ENCODE results near the gene PRIM2.
"Not testable (repeated sequence)": the region's sequence is repeated elsewhere in the genome, so short reads cannot be mapped to it uniquely, and the experiment has no call there.

The PRIM2 gene
- long read RNA-seq, transcript PRIM2-207 (14 exons, 2,308 nt), result major isoform, 255 of 289 reads
- long read RNA-seq, partial matches to known transcripts, result 12 of 289 reads
- long read RNA-seq, other reads (novel, unspliced or antisense), result 21 of 289 reads

GRCh38 chr6:57317060-57317943, at the start of gene PRIM2:
PRIM2 (plus strand) TSS chr6:57317630; CDS start chr6:57318446, 816 bp downstream.
- peak; percentile 73 to 91 for DNase-seq (ENCODE audit: low read depth in 1 of 2, low spot score in 1 of 2)
- no peaks in the 10 kb centered on the region for H3K27me3 ChIP-seq (ENCODE audit: insufficient read depth, poor library complexity, severe bottlenecking)
- TF ChIP-seq SPI1 (IDR thresholded peaks at IDR 0.05; ENCODE audit: borderline replicate concordance, low read depth), result peak; percentile 93
- no peak for TF ChIP-seq CTCF (IDR thresholded peaks at IDR 0.05; ENCODE audit: insufficient read depth, low read length)
- TF ChIP-seq POLR2AphosphoS5 (IDR thresholded peaks at IDR 0.05; ENCODE audit: low read depth), result peak; percentile 68
- TF ChIP-seq GABPA (IDR thresholded peaks at IDR 0.05; ENCODE audit: low read depth), result peak; percentile 87
- TF ChIP-seq REST (IDR thresholded peaks at IDR 0.05; ENCODE audit: insufficient replicate concordance, low read depth), result peak; percentile 74
- peak within 1 kb of the TSS; percentile 81 for H3K4me3 ChIP-seq (replicated peaks; ENCODE audit: insufficient read depth, low read length)
- peak within 1 kb of the TSS; percentile 74 for H3K27ac ChIP-seq (replicated peaks)

GRCh38 chr6:57268294-57268640, 49.2 kb upstream of the PRIM2 start:
- Histone ChIP-seq H3K27ac (replicated peaks) (no peak overlapping the region), H3K27me3 (ENCODE audit: insufficient read depth, poor library complexity, severe bottlenecking) (no peaks in the 10 kb centered on the region), H3K4me3 (replicated peaks; ENCODE audit: insufficient read depth, low read length) (no peak overlapping the region)
- DNase-seq (ENCODE audit: low read depth in 1 of 2, low spot score in 1 of 2), result no peak
- TF ChIP-seq GABPA (IDR thresholded peaks at IDR 0.05; ENCODE audit: low read depth), result no peak

- DNase-seq (ENCODE audit: low read depth in 1 of 2, low spot score in 1 of 2); H3K27me3 ChIP-seq (ENCODE audit: insufficient read depth, poor library complexity, severe bottlenecking); H3K27ac ChIP-seq (replicated peaks); H3K4me3 ChIP-seq (replicated peaks; ENCODE audit: insufficient read depth, low read length): not testable (repeated sequence)
These were observed 43.2 kb upstream of the PRIM2 start for GRCh38 chr6:57274113-57274824.

GRCh38 chr6:57275384-57275783, 42.0 kb upstream of the PRIM2 start:
- H3K27me3 ChIP-seq (ENCODE audit: insufficient read depth, poor library complexity, severe bottlenecking), result no peaks in the 10 kb centered on the region
- DNase-seq (ENCODE audit: low read depth in 1 of 2, low spot score in 1 of 2), result no peak
- TF ChIP-seq GABPA (IDR thresholded peaks at IDR 0.05; ENCODE audit: low read depth) (no peak), CTCF (IDR thresholded peaks at IDR 0.05; ENCODE audit: insufficient read depth, low read length) (no peak), POLR2AphosphoS5 (IDR thresholded peaks at IDR 0.05; ENCODE audit: low read depth) (no peak), REST (IDR thresholded peaks at IDR 0.05; ENCODE audit: insufficient replicate concordance, low read depth) (no peak)
- H3K27ac ChIP-seq (replicated peaks), result no peak overlapping the region
- H3K4me3 ChIP-seq (replicated peaks; ENCODE audit: insufficient read depth, low read length), result no peak overlapping the region
